Left colon (tissue), 2 donors: ENCODE measurements around the gene ZNF19. TPM values are rescaled to one million over a fixed set of nuclear protein-coding genes. Genes with fewer than 3 reads are reported as not detected.

Experiments used
- ATAC-seq: fragments of 200-7000 bp; cut with Tn5 transposase; one replicate; pipeline ENCODE4 v1.9.1; 2020; ENCODE audit warnings: mild to moderate bottlenecking, moderate library complexity
- DNase-seq, 2 donors: peaks; one replicate each; pipeline ENCODE4 v3.0.0-alpha.2; 2020
- intact Hi-C, 2 donors: fragments of 100-400 bp; cut with DNase I in 1 of 2; cut with micrococcal nuclease in 1 of 2; formaldehyde crosslinking; loops; one replicate each; pipeline versions ENCODE4 v1.11.2 to v1.14.0; 2022; cut with DNase I, micrococcal nuclease
- total RNA-seq, 2 donors: library from RNA; stranded (reverse); fragmentation: NEBNext Ultra II Directional; extraction: Animal tissue kit (Norgen Biotek cat#: 25700); gene quantifications; one replicate each; pipeline ENCODE4 v1.2.1, GENCODE V29; 2021
- donor health status: DM: no; HTN: no; CAD: no.
- donor health status: DM: yes; HTN: yes; CAD: no.

The ZNF19 gene
- total RNA-seq, 2 donors from 2014 or later, result 8.3 to 9.8 TPM

GRCh38 chr16:71459510-71459909, 29.6 kb downstream of the ZNF19 start:
- intact Hi-C loops, result no loop called here
- ATAC-seq, result no peak
- DNase-seq, result no peak

GRCh38 chr16:71456801-71457200, 32.3 kb downstream of the ZNF19 start:
- DNase-seq (no peak), ATAC-seq (no peak)
- intact Hi-C loops, result no loop called here

GRCh38 chr16:71453036-71453435, 36.1 kb downstream of the ZNF19 start:
- intact Hi-C loops, result no loop called here
- no peak for DNase-seq
- ATAC-seq, result no peak

- ATAC-seq (no peak), DNase-seq (no peak)
- intact Hi-C loops, result no loop called here
These were observed 40.1 kb downstream of the ZNF19 start for GRCh38 chr16:71449020-71449419.

GRCh38 chr16:71448274-71448866, 40.8 kb downstream of the ZNF19 start:
- no peak for DNase-seq
- ATAC-seq, result no peak
- intact Hi-C loops, result no loop called here

GRCh38 chr16:71443714-71444113, 45.4 kb downstream of the ZNF19 start:
- intact Hi-C loops, result no loop called here
- no peak for DNase-seq
- ATAC-seq, result no peak

GRCh38 chr16:71442051-71442440, 47.1 kb downstream of the ZNF19 start, which contains the start of gene TLE7:
Gene TLE7 (minus strand): TSS chr16:71442054. CDS start chr16:71433324, 8,730 bp downstream.
- DNase-seq, result no peak
- intact Hi-C loops, result no loop called here
- ATAC-seq, result no peak

GRCh38 chr16:71441348-71442050, 47.6 kb downstream of the ZNF19 start:
- intact Hi-C loops, result no loop called here
- DNase-seq (no peak), ATAC-seq (no peak)

GRCh38 chr16:71440669-71441347, 48.3 kb downstream of the ZNF19 start:
- DNase-seq (no peak), ATAC-seq (no peak)
- intact Hi-C loops, result no loop called here

GRCh38 chr16:71439523-71439922, 49.6 kb downstream of the ZNF19 start:
- DNase-seq (no peak), ATAC-seq (no peak)
- intact Hi-C loops, result no loop called here

GRCh38 chr16:71436473-71436872, 52.7 kb downstream of the ZNF19 start:
- intact Hi-C loops, result no loop called here
- no peak for DNase-seq

GRCh38 chr16:71432906-71433305, 56.2 kb downstream of the ZNF19 start:
- intact Hi-C loops, result no loop called here
- DNase-seq, result no peak
- ATAC-seq, result no peak

More at GRCh38 chr16:71436473-71436872, 52.7 kb downstream of the ZNF19 start:
- ATAC-seq, result no peak

GRCh38 chr16:71431991-71432390, 57.1 kb downstream of the ZNF19 start:
- DNase-seq, result no peak
- intact Hi-C loops, result no loop called here
- no peak for ATAC-seq

GRCh38 chr16:71431176-71431575, 57.9 kb downstream of the ZNF19 start:
- intact Hi-C loops, result no loop called here

GRCh38 chr16:71430744-71431143, 58.4 kb downstream of the ZNF19 start:
- DNase-seq (no peak), ATAC-seq (no peak)
- intact Hi-C loops, result no loop called here

More at GRCh38 chr16:71431176-71431575, 57.9 kb downstream of the ZNF19 start:
- no peak for DNase-seq
- no peak for ATAC-seq

- ATAC-seq, result no peak
- no peak for DNase-seq
These were observed 59.5 kb downstream of the ZNF19 start for GRCh38 chr16:71429581-71429980.

GRCh38 chr16:71428883-71429282, 60.2 kb downstream of the ZNF19 start:
- ATAC-seq (no peak), DNase-seq (no peak)
- intact Hi-C loops, result no loop called here

More at GRCh38 chr16:71429581-71429980, 59.5 kb downstream of the ZNF19 start:
- intact Hi-C loops, result no loop called here

GRCh38 chr16:71428385-71428784, 60.7 kb downstream of the ZNF19 start:
- intact Hi-C loops, result no loop called here
- DNase-seq (no peak), ATAC-seq (no peak)

GRCh38 chr16:71426880-71427615, 62.1 kb downstream of the ZNF19 start:
- intact Hi-C loops, result no loop called here
- ATAC-seq (no peak), DNase-seq (no peak)
